Activated CD4-positive, alpha-beta T cell treated with anti-CD3 and anti-CD28 coated beads, Interleukin-2, Interleukin-6, amounts not matched to agents 100 ng/mL and 50 ng/mL, durations not matched to agents 16 hours and 8 hours (primary cell): ENCODE results near the gene EGLN1.

ENCODE experiments used
- DNase-seq: peaks from one replicate; pipeline ENCODE4 v3.0.0-alpha.2; 2020

The EGLN1 gene

GRCh38 chr1:231420959-231421545 lies 1.0 kb downstream of the EGLN1 start:
- DNase-seq: peak; percentile 54

GRCh38 chr1:231420299-231420958 lies 1.7 kb downstream of the EGLN1 start:
- peak; percentile 23 for DNase-seq

GRCh38 chr1:231419738-231420298 lies 2.3 kb downstream of the EGLN1 start:
- DNase-seq: peak; percentile 48

- DNase-seq: no peak
Observed at GRCh38 chr1:231419147-231419546, 2.9 kb downstream of the EGLN1 start.

GRCh38 chr1:231418741-231419107 lies 3.4 kb downstream of the EGLN1 start:
- no peak for DNase-seq

- no peak for DNase-seq
Observed at GRCh38 chr1:231418101-231418740, 3.9 kb downstream of the EGLN1 start.

GRCh38 chr1:231417513-231417912 lies 4.6 kb downstream of the EGLN1 start:
- DNase-seq: no peak

GRCh38 chr1:231416901-231417300 lies 5.2 kb downstream of the EGLN1 start:
- DNase-seq: peak; percentile 38

- no peak for DNase-seq
Observed at GRCh38 chr1:231415018-231415583, 7.0 kb downstream of the EGLN1 start.

- DNase-seq: no peak
Observed at GRCh38 chr1:231414260-231415016, 7.6 kb downstream of the EGLN1 start.

GRCh38 chr1:231413749-231414082 lies 8.4 kb downstream of the EGLN1 start:
- DNase-seq: no peak

GRCh38 chr1:231411036-231411531 lies 11.0 kb downstream of the EGLN1 start:
- DNase-seq: no peak

- DNase-seq: no peak
Observed at GRCh38 chr1:231410036-231410612, 12.0 kb downstream of the EGLN1 start.

- DNase-seq: no peak
Observed at GRCh38 chr1:231408528-231409094, 13.5 kb downstream of the EGLN1 start.

GRCh38 chr1:231407547-231408396 lies 14.3 kb downstream of the EGLN1 start:
- peak; percentile 19 for DNase-seq

GRCh38 chr1:231407049-231407448 lies 15.0 kb downstream of the EGLN1 start:
- DNase-seq: no peak

- no peak for DNase-seq
Observed at GRCh38 chr1:231404318-231404717, 17.8 kb downstream of the EGLN1 start.

GRCh38 chr1:231401478-231401877 lies 20.6 kb downstream of the EGLN1 start:
- DNase-seq: no peak

GRCh38 chr1:231397886-231398671 lies 24.0 kb downstream of the EGLN1 start:
- DNase-seq: no peak

GRCh38 chr1:231396643-231397042 lies 25.4 kb downstream of the EGLN1 start:
- DNase-seq: no peak
